ENCODE data around the gene PRAMEF17.
A peak's percentile ranks its signal among the peaks of the same experiment; 100 is the strongest.
"Not testable (repeated sequence)": the region's sequence is repeated elsewhere in the genome, so short reads cannot be mapped to it uniquely, and the experiment has no call there.

PRAMEF17 gene

GRCh38 chr1:13389332-13389731, at the start of gene PRAMEF17:
PRAMEF17 (plus strand) TSS chr1:13389632; CDS start chr1:13389658, 26 bp downstream.
- DNase-seq: not testable (repeated sequence)

DNA sequence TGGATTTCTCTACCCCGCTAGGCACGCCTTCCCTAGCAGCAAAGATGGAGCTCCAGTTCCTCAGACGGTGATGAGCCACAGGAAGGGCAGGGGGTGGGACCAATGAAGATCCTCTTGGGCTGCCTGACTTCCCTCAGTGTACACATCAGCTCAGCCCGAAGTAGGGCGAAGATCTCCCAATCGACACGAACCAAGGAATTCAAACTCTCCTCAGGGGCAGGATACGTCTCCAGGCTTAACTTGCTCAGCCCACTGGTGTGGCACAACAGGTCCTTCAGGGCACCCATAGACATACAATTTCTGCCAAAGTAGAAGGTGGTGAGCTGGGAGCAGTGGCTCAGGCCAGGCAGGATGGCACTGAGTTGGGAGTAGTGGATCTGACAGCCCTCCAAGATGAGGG, 46.9 kb upstream of the PRAMEF17 start:
- not testable (repeated sequence) for DNase-seq

- DNase-seq: not testable (repeated sequence)
Measured at GRCh38 chr1:13347034-13347433, 42.4 kb upstream of the PRAMEF17 start, which contains the start of gene PRAMEF14. PRAMEF14 (minus strand) TSS chr1:13347134; CDS start chr1:13345314, 1,820 bp downstream.

DNA sequence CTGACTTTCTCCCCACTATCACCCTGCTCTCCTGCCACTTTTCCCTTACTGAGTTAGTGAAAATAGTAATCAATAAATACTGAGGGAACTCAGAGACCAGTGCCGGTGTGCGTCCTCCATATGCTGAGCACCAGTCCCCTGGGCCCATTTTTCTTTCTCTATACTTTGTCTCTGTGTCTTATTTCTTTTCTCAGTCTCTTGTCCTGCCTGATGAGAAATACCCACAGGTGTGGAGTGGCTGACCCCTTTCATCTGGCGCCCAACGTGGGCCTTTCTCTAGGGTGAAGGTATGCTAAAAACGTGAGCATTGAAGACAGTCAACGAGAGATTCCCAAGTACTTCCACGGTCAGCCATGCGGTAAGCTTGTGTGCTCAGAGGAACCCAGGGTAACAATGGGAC, 36.0 kb upstream of the PRAMEF17 start:
- DNase-seq: not testable (repeated sequence)

DNA sequence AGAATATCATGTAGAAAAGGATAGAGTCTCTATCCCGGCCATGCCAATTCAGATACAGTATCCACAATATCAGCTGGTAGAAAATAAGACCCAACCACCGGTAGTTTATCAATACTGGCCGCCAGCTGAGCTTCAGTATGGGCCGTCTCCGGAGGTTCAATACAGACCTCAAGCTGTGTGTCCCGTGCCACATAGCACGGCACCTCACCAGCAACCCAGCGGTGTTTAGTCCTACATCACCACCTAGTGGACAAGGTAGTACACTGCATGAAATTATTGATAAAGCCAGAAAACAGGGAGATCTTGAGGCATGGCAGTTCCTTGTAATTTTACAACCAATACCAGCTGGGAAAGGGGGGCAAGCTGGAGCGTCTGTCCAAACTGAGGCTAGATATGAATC, 35.0 kb upstream of the PRAMEF17 start:
- not testable (repeated sequence) for DNase-seq

GRCh38 chr1:13356774-13357173, 32.7 kb upstream of the PRAMEF17 start:
- DNase-seq: peak; percentile 25

GRCh38 chr1:13362364-13362763, 27.1 kb upstream of the PRAMEF17 start:
- not testable (repeated sequence) for DNase-seq

DNA sequence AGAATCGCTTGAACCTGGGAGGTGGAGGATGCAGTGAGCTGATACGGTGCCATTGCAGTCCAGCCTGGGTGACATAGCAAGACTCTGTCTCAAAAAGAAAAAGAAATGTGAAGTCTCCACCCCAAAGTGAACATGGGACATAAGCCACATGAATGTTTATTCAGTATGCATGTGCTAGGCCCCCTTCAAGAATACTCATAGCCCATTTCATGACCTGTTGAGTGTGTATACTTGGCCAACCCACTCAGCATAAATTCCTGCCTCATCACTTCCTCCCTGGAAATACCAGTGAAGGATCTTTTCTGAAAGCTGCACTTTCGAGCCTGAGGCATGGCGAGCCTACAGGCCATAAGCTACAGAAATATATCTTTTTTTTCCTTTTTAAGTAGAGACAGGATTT, 24.5 kb upstream of the PRAMEF17 start:
- DNase-seq: not testable (repeated sequence)

DNA sequence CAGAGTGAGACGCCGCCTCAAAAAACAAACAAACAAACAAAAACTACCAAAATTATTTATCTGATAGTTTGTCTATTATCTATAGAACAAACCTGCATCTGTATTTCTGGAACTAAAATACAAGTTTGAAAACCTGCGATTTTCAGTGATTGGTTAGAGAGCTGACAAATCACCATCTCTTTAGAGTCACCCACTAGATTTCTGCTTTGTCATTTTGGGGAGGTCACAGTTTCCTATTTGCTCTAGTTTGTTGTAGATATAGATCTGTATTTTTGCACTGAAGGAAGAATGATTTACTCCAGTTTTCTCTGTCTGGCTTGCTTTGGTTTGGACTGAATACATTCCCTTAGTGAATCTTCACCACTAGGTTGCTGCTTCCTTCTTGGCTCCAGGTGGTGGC, 22.9 kb upstream of the PRAMEF17 start:
- not testable (repeated sequence) for DNase-seq

DNA sequence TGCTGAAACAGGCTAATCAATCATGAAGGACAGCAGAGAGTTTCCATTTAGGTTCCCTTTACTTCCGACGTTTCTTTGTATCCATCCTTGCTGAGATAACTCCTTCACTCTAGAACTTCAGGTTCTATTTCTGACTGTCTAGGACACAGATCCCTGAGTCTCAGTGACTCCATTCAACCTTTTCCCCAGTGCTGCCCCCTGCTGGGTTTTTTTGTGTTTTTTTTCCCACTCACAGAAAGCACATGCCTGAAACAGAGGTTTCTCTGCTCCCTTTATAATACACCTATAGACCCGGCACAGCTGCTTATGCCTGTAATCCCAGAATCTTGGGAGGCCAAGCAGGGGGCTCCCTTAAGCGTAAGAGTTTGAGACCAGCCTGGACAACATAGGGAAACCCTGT, 20.9 kb upstream of the PRAMEF17 start:
- DNase-seq: not testable (repeated sequence)

DNA sequence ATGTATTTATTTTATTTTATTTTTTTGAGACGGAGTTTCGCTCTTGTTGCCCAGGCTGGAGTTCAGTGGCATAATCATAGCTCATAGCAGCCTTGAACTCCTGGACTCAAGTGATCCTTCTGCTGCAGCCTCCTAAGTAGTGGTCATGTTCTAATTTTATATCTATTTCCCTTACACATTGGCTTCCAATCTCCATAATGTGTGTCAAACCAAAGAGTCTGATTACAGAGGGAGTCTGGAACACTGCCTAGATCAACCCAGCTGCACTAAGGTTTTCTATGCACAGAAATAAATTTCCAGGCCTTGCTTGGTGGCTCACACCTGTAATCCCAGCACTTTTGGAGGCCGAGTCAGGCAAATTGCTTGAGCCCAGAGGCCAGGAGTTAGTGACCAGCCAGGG, 10.4 kb upstream of the PRAMEF17 start:
- DNase-seq: not testable (repeated sequence)

DNA sequence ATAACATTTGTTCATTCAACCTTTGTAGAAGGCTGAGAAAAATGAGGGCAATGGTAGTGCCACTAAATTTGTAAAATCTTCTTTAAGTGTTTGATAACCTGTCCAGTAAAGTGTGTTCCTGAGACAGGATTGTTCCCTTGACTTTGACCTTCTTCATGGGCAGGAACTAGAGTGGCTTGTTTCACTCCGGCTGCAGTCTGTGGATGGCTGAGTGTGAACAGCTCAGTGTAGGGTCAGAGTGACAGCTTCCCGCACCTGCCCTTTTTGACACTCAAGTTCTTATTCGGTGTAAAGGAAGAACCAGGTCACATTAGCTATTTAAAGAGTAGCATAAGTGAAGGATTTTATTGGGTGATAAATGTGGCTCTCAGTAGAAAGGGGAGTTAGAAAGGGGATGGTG, 9.1 kb upstream of the PRAMEF17 start:
- DNase-seq: not testable (repeated sequence)

DNA sequence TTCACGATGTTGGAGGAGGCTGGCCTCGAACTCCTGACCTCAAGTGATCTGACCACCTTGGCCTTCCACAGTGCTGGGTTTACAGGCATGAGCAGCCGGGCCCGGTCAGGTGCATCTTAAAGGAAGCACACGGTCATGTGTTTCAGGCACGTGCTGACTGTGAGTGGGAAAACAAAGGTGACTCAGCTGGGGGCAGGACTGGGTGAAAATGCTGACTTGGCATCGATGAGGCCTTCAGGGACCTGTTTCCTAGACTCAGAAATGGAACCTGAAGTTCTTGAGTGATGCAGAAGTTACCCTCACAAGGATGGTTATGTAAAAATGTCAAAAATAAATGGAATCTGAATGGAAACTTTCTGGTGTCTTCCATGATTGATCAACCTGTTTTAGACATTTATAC, 3.6 kb downstream of the PRAMEF17 start:
- DNase-seq: not testable (repeated sequence)

GRCh38 chr1:13394761-13395160, 5.3 kb downstream of the PRAMEF17 start:
- DNase-seq: not testable (repeated sequence)

- DNase-seq: not testable (repeated sequence)
Measured at GRCh38 chr1:13395311-13395710, 5.9 kb downstream of the PRAMEF17 start.

GRCh38 chr1:13407811-13408210, 18.4 kb downstream of the PRAMEF17 start:
- DNase-seq: no peak

GRCh38 chr1:13410150-13410549, 20.7 kb downstream of the PRAMEF17 start, which contains the start of gene PRAMEF20:
PRAMEF20 (plus strand) TSS chr1:13410450; CDS start chr1:13416355, 5,905 bp downstream.
- not testable (repeated sequence) for DNase-seq

DNA sequence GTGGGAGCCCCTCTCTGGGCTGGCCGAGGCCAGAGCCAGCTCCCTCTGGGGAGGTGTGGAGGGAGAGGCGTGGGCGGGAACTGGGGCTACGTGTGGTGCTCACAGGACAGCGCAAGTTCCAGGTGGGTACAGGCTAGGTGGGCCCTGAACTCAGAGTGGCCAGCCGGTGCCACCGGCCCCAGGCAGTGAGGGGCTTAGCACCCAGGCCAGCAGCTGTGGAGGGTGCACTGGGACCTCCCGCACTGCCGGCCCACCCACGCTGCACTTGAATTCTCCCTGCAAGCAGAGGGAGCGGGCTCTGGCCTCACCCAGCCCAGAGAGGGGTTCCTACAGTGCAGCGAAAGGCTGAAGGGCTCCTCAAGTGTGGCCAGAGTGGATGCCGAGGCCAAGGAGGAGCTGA, 41.1 kb downstream of the PRAMEF17 start:
- DNase-seq: no peak

DNA sequence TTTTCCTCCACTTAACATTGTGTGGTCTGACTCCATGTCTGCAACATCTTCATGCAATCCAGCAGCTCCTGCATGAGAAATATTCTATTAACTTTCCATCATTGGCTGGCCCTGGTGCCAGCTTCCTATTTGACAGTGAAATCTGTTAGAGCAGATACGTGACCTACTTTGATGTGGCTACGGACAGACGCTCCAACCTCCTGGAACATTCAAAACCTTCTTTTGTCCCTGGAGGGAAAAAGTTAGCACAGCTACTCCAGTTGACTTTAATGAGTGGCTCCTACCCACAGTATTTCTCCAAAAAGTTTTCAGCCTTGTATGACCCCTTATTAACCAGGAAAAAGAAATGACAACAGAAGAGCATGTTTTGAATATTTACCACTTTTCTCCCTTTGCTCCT, 42.8 kb downstream of the PRAMEF17 start:
- DNase-seq: no peak

DNA sequence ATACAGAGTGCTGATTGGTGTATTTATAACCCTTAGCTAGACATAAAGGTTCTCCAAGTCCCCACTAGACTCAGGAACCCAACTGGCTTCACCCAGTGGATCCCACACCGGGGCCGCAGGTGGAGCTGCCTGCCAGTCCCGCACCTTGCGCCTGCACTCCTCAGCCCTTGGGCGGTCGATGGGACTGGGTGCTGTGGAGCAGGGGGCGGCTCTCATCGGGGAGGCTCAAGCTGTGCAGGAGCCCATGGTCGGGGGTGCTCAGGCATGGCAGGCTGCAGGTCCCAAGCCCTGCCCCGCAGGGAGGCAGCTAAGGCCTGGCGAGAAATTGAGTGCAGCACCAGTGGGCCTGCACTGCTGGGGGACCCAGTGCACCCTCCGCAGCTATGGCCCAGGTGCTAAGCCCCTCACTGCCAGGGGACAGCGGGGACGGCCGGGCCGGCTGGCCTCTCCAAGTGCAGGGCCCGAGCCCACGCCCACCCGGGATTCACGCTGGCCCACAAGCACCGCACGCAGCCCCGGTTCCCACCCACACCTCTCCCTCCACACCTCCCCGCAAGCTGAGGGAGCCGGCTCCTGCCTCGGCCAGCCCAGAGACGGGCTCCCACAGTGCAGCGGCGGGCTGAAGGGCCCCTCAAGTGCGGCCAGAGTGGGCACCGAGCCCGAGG, 44.4 kb downstream of the PRAMEF17 start:
- DNase-seq: not testable (repeated sequence)

DNA sequence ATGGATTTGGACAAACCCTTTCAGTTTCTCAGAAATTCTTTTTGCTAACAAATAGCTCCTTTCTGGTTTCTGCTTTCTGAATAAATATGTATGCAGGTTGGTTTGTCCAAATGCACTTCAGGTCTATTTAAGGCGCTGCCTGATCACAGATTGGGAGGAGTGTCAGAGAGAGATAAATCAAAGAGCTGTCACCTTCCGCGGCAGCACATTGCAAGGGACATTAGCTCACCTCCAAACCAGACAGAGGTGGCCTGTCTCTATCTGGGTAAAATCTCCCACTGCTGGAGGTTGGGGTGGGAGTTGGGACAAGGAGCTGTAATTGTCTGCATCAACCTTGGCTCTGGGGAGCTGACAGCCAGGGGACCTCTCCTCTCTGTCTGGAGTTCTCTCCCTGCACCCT, 46.0 kb downstream of the PRAMEF17 start:
- no peak for DNase-seq

DNA sequence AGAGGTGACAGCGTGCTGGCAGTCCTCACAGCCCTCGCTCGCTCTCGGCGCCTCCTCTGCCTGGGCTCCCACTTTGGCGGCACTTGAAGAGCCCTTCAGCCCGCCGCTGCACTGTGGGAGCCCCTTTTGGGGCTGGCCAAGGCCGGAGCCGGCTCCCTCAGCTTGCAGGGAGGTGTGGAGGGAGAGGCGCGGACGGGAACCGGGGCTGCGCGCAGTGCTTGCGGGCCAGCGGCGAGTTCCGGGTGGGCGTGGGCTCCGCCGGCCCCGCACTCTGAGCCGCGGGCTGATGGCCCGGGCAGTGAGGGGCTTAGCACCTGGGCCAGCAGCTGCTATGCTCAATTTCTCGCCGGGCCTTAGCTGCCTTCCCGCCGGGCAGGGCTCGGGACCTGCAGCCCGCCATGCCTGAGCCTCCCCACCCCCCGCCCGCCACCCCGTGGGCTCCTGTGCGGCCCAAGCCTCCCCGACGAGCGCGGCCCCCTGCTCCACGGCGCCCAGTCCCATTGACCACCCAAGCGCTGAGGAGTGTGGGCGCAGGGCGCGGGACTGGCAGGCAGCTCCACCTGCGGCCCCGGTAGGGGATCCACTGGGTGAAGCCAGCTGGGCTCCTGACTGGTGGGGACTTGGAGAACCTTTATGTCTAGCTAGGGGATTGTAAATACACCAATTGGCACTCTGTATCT, 49.8 kb downstream of the PRAMEF17 start:
- not testable (repeated sequence) for DNase-seq
